Coronary artery (tissue), 2 donors: ENCODE results near the gene VWA5B1.

Experiments
- DNase-seq: peaks from one replicate; pipeline ENCODE4 v3.0.0-alpha.2; 2017; ENCODE audit warnings: low spot score
- H3K27ac ChIP-seq, 2 donors: fragments of 200-600 bp; sonication (generic); one replicate each; pipeline ENCODE4 v1.5.1; 2016 to 2019
- H3K4me3 ChIP-seq: fragments of 200-600 bp; sonication (generic); 2 replicates; pipeline ENCODE4 v1.5.1; 2016; ENCODE audit warnings: mild to moderate bottlenecking, moderate library complexity
- TF ChIP-seq, protein P1 (sequence below): fragments of 200-600 bp; sonication (generic); IDR thresholded peaks from one replicate; pipeline ENCODE4 v1.5.1; 2019; ENCODE audit warnings: antibody characterized with exemption

Gene VWA5B1

DNA sequence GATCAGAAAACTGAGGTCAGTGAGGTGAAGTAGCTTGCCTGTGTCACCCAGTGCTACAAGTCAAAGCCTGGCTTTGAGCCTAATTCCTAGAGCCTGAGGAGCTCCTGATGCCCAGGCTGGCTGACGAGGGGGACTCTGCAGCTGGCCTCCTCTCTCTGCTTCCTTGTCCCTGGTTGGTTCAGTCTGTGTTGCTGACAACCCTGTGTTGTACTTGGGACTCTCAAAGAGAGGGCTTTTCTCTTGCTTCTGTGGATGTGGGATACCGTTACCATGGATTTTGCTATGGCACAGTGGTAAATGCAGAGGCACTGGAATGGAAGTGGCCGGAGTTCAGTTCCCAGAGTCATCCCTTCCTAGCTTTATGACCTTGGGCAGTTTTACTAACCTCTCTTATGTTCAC is 8.0 kb downstream of the VWA5B1 start:
- no peak for DNase-seq
- Histone ChIP-seq H3K27ac (no peak overlapping the region), H3K4me3 (no peak overlapping the region)
- TF ChIP-seq, protein P1, sequence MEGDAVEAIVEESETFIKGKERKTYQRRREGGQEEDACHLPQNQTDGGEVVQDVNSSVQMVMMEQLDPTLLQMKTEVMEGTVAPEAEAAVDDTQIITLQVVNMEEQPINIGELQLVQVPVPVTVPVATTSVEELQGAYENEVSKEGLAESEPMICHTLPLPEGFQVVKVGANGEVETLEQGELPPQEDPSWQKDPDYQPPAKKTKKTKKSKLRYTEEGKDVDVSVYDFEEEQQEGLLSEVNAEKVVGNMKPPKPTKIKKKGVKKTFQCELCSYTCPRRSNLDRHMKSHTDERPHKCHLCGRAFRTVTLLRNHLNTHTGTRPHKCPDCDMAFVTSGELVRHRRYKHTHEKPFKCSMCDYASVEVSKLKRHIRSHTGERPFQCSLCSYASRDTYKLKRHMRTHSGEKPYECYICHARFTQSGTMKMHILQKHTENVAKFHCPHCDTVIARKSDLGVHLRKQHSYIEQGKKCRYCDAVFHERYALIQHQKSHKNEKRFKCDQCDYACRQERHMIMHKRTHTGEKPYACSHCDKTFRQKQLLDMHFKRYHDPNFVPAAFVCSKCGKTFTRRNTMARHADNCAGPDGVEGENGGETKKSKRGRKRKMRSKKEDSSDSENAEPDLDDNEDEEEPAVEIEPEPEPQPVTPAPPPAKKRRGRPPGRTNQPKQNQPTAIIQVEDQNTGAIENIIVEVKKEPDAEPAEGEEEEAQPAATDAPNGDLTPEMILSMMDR = no peak

DNA sequence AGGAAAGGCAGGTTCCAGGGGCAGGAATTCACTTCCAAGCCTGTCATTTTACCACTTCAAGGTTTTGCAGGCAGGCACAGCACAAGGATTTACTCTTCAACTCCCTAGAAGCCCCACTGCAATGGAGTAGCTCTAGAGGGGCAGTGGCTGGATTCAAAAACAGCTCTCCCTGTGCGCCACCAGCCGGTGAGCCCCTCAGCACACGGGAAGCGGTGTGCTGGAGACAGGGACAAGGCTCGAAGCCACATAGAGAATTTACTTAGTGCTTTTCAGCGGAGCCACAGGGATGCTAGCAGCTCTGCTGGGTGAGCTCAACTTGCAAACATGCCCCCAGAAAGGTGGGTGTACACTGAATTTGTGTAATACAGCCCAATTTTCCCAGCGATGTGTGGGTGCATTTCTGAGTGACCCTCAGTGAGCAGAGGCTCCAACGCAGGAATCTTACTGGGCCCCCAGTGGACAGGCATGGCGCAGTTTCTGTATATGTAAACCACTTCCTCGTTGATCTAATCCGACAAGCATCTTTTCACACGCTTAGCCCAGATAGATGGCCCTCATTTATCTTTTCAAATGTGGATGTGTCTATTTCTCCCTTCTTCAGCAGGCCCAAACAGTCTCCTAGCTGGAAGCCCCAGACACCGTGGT is 10.9 kb downstream of the VWA5B1 start:
- no peak for DNase-seq
- TF ChIP-seq, protein P1 = no peak
- no peak overlapping the region for H3K4me3 ChIP-seq
- H3K27ac ChIP-seq = no peak overlapping the region

DNA sequence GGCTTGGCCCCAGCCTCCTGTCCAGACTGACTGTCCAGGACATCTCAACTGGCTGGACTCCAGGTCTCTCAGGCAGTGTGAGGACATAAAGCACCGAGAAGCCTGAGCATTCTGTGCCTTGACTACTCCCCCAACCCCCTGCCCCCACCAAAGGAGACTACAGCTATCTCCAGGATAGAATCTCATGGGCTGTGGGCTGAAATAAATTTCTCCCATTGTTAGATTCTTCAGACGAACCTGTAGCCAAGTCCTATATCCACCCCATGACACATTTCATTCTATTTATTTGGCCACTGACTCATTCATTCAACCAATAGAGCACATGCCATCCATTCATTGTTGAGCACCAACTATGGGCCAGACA is 11.4 kb downstream of the VWA5B1 start:
- no peak for DNase-seq
- H3K27ac ChIP-seq = no peak overlapping the region
- H3K4me3 ChIP-seq = no peak overlapping the region
- TF ChIP-seq, protein P1 = no peak

DNA sequence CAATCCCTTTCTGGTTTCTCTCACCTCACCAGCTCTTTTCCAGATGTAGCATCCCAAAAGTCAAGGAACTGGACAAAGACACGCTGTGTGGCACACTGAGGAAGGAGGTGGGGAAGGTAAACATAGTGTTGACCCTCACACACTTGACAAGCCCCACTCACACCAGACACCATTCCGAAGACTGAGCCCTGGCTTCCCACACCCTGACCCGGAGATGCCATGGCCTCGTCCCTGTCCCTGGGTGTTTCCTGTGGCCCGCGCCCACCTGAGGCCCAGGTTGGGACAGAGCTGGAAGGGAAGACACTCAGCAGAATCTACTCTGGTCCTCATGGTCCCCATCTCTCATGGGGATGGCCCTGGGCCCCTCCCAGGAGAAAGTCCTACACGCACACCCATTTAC is 16.4 kb downstream of the VWA5B1 start:
- TF ChIP-seq, protein P1 = no peak

DNA sequence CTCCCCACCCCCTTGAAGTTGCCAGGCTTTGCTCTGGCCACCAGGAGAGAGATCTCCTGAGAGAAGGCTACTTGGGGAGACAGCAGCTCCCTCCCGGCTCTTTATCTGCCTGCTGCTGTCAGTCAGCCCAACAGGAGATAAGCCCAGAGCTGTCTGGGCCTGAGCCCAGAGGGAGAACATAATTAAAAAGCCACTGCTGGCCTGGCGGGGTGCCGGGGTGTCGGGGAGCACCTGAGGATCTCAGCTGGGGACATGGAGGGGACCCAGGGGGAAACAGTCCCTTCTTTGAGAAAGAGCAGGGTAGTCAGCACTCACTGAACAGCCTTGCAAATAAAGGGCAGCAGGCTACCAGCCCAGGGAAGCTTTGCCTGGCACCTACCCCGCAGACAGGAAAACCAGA is 17.9 kb downstream of the VWA5B1 start:
- no peak for DNase-seq
- H3K4me3 ChIP-seq = no peak overlapping the region
- TF ChIP-seq, protein P1 = no peak
- H3K27ac ChIP-seq = no peak overlapping the region

More for the DNA sequence above, 16.4 kb downstream of the VWA5B1 start:
- Histone ChIP-seq H3K4me3 (no peak overlapping the region), H3K27ac (no peak overlapping the region)
- no peak for DNase-seq

DNA sequence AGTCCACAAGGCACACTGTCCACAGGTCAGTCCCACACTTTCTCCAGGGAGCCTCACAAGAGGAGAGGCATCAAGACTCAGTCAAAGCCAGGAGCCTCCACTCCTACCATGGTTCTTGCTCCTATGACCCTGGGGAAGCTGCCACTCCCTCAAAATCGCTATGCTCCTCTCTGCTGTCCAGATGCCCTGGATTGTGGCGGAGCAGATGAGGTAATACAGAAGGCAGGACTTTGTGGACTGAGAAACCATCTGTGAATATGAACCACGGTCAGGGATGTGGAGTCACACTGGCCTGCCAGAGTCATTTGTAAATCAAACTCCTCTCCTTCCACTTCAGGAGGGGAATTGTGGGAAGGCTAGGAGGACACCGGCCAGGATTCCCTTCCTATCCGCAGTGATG is 20.6 kb downstream of the VWA5B1 start:
- TF ChIP-seq, protein P1 = no peak
- Histone ChIP-seq H3K27ac (no peak overlapping the region), H3K4me3 (no peak overlapping the region)
- no peak for DNase-seq

DNA sequence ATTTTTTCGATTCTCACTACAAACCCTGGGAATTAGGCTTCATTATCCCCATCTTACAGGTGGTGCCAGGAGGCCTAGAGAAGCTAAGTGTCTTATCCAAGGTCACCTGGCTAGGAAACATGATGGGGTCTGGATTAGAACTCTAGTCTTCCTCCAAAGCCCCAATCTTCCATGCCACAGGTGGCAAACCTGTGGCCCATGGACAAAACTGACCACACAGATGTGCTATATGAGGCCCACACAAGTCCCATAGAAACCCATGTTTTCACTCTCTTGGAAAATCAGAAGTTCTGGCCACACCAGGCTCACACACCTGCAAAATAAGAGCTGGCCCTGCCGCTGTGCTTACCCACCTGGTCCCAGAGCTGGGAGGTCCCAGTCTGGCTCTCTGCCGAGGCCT is 21.6 kb downstream of the VWA5B1 start:
- no peak for DNase-seq
- Histone ChIP-seq H3K4me3 (no peak overlapping the region), H3K27ac (no peak overlapping the region)
- TF ChIP-seq, protein P1 = no peak
